HG03442 (cell line): ENCODE data around the gene NPPC.
A peak's percentile ranks its signal among the peaks of the same experiment; 100 is the strongest.
"Not testable (repeated sequence)": the region's sequence is repeated elsewhere in the genome, so short reads cannot be mapped to it uniquely, and the experiment has no call there.

ENCODE experiments used
- ATAC-seq: cut with Tn5 transposase; IDR thresholded peaks from one replicate; pipeline ENCODE4 v1.9.1; 2021; ENCODE audit warnings: mild to moderate bottlenecking, moderate library complexity; ENCODE audit not compliant: unreplicated experiment

Gene NPPC, protein sequence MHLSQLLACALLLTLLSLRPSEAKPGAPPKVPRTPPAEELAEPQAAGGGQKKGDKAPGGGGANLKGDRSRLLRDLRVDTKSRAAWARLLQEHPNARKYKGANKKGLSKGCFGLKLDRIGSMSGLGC

DNA sequence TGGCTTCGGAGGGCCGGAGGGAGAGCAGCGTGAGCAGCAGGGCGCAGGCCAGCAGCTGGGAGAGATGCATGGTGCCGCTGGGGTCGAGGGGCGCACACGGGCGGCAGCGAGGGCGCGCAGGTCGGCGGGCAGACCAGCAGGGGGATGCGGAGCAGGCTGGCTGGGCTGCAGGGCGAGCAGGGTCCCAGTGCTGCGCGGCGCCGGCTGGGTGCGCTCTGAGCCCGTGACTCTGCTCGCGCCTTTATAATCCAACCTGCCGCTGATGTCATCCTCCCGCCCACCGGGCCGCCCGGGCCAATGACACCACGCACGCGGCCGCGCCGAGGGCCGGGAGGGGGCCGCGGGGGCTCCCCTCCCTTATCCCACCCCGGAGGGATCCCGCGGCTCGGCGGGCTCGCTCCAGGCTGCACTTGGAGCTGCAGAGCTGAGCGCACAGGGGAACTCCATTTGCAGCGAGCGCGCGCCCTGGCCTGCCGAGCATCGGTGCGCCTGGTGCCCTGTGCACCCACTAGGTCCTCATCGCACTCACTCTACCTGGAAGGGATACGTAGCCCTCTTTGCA lies at the start of gene NPPC:
TSS of gene NPPC (minus strand) at position 217 of the 562 bp plus-strand sequence. CDS start at position 70, 147 bp downstream.
- peak; percentile 49 for ATAC-seq

DNA sequence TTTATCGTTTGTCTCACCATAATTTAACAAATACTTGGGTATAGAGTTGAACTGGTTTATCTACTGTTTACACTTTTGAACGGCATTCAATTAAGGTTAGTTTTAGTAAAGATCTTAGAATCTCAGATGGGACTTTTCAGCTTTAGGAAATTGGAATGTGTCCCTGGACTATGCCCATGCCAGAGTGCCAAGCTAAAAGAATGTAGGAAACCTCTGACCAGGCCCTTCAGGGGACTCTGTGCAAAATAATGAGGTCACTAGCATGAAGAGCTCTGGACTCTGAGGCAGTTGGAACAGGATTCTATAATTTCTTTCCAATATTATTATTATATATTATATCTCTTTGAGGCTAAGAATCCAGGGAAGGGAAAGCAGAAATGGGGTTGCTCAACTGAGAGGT lies 48.8 kb upstream of the NPPC start:
- no peak for ATAC-seq

DNA sequence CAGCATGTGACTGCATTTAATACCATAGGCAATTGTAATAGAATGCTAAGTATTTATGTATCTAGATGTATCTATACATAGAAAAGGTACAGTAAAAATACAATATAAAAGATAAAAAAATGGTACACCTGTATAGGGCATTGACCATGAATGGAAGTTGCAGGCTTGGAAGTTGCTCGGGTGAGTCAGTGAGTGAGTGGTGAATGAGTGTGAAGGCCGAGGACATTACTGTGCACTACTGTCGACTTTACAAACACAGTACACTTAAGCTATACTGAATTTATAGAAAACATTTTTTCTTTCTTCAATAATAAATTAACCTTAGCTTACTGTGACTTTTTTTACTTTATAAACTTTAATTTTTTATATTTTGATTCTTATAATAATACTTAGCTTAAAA lies 44.3 kb upstream of the NPPC start:
- ATAC-seq: no peak

DNA sequence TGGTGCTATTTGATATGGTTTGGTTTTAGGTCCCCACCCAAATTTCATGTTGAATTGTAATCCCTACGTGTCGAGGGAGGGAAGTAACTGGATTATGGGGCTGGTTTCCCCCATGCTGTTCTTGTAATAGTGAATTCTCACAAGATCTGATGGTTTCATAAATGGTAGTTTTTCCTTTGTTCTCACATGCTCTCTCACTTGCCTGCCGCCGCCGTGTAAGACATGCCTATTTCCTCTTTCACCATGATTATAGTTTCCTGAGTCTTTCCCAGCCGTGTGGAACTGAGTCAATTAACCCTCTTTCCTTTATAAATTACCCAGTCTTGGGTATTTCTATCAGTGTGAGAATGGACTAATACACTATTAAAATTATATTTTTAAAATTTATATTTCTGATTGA lies 42.6 kb upstream of the NPPC start:
- no peak for ATAC-seq

DNA sequence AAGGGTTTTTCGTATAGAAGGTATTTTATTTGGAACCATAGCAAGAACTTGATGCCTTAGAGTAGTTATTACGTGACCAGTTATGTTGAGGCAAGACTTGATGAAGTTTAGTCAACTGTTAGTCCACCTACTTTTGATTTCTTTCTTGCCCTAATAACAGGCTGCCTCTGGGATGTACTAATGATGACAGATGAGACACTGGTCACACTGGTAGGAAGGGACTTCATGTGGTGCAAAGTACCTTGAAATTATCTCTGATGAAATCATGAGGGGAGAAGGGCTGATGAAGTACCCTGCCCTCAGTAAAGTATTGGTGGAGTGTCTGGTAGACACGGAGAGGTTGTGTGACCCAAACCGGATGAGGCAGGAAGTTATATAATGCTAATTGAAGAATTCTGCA lies 40.7 kb upstream of the NPPC start:
- ATAC-seq: no peak

DNA sequence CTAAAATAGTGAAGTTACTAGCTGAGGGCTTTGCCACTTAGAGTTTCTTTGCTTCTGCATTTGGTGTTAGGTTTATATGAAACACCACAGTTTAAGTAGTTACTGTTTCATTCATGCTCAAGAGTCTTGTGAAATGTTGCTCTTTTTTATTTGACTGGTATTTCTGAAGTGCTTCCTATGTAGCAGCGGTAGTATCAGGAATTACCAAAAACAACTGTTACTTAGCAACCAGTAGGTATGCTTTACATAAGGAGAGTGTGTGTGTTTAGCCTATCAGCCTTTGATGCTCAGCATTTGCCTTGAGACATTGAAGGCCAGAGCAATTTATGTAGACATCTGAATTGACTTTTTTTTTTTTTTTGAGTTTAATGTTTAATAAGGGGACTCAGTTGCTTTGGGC lies 38.9 kb upstream of the NPPC start:
- ATAC-seq: no peak

DNA sequence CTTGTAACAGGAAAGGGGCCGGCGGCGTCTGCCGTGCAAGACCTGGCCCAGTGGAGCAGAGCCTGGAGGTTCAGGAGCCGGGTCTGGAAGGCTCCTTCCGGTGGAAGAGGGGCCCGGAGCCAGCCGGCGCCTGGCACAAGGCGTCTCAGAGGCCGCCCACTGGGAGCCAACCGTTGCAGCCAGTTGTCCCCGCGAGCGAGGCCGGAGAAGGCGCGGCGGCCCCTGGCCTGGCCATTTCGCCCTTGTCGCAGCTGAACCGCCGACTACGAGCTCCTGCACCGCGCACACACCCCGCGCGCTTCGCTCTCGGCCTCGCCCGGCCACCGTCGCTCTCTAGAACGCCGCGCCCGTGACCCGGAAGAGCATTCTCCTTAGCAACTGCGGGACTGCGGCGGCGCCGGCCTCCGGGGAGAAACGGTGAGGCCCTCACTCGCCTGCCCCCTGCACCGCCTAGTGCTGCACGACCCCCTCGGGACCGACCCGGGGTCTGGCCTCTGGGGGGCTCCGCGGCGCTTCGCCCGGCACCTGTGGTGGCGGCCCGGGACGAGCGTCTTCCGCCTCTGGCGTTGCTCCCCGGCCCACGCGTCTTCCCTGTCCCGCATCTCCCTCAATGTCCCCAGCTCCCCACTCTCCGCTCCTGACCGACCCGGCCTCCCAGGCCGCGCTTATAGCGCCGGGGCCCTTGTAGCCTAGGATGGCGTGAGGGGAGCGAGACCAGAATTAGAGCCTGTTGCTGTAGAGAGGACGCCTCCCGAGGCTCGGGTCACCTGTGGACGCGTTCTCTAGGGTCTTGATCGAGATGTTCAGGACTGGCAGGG lies 35.4 kb upstream of the NPPC start, which contains the start of gene DIS3L2:
TSS of gene DIS3L2 (plus strand) at position 365 of the 818 bp plus-strand sequence. CDS start 53,215 bp downstream, outside the sequence.
- peak; percentile 87 for ATAC-seq

DNA sequence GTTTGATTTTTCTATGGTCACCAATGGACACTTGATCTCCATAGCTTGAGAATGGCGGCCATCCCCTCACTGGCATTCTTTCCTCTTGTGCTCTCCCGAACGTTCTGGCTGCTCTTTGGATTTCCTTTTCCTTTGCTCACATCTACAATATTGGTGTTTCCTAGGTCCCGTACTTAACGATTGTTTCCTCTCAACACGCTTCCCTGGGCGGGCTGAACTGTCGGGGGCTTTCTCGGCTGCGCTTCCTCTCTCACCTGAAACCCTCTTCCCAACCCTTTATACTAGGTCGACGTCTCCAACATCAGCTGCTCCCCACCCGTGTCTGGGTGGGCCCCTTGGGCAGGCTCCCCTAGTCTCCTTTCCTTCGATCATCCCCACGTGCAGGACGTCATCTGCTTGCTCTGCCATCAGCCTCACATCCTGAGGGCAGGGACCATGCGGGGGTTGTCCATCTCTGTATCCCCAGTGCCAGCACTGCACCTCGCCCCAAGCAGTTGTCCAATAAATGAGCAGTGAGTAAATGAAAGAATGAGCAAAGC lies 34.7 kb upstream of the NPPC start:
- ATAC-seq: no peak

DNA sequence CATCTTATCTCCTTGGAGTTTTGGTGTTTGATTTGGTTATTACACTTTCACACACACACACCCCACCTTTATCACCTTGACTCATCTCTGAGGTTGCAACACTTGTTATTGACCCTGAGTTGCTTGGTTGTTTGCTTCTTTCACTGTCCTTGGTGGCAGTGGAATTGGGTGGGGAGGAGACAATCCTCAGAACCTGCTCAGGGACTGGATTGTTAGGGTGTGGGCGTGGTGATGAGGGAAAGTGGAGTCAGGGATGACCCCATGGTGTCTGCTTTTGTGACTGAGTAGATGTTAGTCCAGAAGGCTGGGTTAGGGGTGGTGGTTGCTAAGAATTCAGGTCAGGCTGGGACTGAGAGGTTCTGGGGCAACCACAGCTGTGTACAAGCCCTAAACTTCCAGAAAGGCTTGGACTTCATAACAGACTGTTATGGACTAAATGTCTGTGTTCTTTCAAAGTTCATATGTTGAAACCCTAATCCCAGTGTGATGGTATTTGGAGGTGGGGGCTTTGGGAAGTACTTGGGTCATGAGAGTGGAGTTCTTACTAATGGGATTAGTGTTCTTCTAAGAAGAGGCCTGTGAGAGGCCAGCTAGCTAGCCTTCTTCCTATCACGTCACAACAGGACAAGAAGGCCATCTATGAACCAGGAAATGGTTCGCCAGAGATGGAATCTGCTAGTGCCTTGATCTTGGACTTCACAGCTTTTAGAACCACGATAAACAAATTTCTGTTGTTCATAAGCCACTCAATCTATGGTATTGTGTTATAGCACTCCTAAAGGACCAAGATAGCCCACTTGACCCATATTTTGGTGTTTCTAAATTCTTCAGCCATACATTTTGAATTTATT lies 31.9 kb upstream of the NPPC start:
- no peak for ATAC-seq

DNA sequence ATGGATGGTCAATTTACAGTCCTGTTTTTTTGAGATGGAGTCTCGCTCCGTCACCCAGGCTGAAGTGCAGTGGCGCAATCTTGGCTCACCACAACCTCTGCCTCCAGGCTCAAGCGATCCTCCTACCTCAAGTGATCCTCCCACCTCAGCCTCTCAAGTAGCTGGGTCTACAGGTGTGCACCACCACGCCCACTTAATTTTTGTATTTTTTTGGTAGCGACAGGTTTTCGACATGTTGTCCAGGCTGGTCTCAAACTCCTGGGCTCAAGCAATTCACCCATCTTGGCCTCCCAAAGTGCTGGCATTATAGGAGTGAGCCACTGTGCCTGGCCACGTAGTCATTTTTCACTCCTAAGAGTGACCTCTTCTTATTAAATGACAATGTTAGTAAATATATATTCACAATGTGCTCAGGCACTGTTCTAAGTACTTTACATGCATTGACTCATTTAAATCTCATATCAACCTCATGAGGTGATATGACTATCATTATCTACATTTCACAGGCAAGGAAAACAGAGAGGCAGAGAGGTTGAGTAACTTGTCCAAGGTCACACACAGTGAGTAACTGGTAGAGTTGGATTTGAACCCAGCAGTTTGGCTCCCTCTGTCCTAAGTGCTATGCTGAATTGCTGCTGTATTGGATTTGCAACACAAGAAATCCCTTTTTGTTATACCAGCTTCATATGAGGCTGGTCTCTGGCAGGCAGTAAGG lies 29.7 kb upstream of the NPPC start:
- no peak for ATAC-seq

DNA sequence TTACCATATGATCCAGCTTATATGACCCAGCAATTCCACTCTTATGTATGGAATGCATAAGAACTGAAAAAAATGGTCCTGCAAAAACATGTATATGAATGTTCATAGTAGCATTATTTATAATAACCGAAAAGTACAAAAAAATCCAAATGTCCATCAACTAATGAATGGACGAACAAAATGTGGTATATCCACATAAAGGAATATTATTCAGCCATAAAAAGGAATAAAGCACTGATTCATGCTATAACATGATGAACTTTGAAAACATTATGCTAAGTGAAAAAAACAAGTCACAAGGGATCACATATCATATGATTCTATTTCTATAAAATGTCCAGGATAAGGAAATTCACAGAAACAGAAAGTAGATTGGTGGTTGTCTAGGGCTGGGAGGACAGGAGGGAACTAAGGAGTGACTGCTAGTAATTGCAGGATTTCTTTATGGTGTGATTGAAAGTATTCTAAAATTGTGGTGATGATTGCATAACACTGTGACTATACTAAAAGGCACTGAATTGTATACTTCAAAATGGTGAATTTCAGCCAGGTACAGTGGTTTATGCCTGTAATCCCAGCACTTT lies 25.3 kb upstream of the NPPC start:
- ATAC-seq: no peak

DNA sequence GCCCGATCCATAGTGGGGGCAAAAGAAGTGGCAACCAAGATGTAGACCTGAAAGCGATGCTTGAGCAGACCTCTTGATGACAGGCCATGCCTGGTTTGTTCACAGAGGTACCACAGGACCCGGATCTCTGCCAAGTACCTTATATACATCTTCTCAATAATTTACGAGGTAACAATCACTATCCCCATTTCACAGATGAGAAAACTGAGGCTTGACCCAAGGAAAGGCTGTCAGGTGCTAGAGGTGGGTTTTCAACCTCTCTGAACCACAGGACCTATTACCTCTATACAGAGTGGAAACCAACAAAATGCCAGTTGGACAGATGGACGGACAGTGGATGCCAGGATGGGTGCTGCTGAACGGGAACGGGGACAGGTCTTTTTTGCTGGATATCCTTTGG lies 21.5 kb upstream of the NPPC start:
- no peak for ATAC-seq

DNA sequence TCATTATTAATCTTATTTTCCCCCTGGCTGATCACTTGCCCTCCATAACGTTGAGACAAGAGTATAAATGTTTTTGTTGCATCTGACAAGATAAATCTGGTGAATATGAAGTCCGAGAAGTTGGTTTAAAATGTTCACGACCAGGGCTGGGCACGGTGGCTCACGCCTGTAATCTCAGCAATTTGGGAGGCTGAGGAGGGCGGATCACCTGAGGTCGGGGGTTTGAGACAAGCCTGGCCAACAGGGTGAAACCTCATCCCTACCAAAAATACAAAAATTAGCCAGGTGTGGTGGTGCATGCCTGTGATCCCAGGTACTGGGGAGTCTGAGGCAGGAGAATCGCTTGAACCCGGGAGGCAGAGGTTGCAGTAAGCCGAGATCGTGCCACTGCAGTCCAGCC lies 20.9 kb upstream of the NPPC start:
- ATAC-seq: not testable (repeated sequence)

DNA sequence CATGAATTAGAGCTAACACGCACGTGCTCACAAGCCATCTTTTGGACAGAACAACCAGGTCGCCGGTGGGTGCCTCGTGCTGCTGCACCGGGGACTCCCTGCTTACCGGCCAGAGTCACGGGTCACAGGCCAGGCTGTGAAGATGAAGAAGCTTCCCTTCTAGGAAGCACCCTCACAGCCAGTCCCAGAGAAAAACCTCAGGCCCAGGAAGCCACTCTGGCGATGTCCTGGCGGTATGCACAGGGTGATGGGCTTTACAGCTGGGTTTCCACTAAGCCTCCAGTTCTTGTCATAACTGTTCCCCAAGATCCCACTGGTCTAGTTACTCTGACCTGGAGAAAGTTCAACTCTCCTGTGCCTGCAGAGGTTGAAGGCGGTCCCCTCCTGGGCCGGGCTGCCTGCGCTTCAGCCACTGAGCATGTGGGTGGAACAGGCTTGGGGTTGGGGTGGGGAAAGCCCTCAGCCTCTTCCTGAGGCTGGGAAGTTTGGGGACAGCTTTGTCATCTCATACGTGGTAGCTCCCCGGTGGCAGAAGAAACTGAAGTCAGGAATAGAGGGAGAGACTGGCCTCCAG lies 20.1 kb upstream of the NPPC start:
- no peak for ATAC-seq

DNA sequence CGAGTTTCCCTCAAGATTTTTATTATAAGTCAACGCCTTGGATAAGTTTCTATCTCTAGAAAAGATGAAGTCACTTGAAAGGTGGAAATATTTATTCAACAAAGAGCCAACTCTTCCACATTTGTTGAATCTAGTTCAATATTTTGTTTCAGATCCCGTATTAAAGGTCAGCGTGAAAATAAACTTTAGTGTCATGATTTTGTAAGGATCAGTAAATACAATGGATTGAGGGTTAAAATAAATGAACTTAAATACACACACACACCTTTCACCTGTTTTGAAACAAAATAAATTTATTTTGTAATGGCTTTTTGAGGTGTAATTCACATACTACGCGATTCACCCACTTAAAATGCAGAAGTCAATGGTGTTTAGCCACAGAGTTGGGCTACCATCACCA lies 16.0 kb upstream of the NPPC start:
- no peak for ATAC-seq

DNA sequence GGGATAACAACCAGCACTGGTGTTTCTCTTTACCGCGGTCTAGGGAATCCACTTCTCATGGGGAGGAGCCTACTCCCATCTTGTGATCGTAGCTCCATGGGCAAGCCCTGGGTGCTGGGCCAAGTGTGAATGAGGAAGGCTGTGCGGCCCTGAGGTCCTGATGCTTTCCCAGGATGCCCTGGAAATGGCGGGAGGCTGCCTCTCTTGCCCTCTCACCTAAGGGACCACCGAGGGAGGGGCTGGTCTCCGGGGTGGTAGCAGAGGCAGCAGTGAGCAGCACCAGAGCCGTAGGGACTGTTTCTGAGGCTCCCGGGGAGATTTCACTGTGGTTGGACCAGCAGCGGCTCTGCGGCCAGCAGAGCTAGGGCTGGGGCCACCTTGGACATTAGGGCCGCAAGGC lies 15.5 kb upstream of the NPPC start:
- no peak for ATAC-seq

DNA sequence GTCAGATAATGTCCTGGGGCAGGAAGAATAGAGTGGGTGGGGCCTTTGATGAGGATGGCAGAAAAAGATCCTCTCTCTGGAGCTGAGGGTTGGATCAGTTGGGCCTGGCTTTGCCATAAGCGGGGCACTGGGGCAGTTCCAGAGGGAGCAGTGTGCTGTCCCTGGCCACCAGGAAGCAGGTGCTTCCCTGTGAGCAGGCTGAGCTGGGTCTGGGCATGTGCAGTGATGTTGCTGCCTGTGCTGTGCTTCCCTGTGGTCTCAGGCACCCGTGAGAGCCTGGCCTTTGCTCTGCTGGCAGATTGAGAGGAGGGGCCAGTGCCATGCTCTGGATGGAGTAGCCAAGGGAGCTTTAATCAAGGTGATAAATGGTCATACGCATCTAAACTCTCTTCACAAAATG lies 14.6 kb upstream of the NPPC start:
- ATAC-seq: no peak

DNA sequence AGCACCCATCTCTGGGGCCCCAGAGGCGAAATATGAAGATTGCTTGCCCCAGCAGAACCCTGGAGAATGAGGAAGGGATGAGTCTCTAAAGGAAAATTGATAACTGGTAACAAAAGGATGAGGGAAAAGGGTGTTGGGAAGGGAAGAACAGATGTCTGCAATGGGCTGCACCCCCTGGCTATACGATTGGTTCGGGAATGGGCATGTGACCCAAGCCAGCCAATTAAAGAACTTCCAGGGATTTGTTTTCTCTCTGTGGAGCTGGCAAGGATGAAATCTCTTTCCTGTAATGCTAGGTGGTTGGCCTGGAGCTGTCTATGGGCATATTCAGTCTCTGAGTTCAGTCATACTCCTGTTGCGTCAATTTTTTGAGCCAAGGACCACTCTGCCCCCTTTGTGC lies 12.8 kb upstream of the NPPC start:
- ATAC-seq: no peak

DNA sequence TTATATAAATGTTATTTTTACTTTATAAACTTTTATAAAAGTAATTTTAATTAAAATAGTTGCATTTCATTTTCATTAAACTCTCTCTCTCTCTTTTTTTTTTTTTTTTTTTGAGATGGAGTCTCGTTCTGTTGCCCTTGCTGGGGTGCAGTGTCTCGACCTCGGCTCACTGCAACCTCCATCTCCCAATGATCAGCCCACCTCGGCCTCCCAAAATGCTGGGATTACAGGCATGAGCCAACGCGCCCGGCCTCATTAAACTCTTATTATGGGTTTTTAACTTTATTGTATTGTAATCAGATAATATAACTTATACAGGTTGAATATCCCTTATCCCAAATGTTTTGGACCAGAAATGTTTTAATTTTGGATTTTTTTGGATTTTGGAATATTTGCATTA lies 10.9 kb upstream of the NPPC start:
- no peak for ATAC-seq

DNA sequence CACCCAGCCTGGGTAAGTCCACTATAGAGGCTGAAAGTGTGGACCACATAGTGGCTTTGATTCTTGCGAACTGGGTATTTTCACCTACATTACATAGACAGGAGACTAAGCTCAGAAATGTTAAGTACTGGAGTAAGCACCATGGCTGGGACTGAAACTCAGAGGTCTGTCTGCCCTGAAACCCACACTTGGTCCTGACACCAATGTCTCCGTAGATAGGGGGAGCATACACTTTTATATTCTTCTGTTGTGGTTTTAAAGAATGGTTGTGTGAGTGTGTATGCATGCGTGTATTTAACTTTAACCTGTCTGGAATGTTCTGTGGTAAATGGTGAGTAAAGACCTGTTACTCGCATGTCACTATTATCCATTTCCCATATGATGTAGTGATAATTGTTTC lies 10.3 kb upstream of the NPPC start:
- ATAC-seq: no peak
